ENCODE data around the gene TBXT.
"Not testable (repeated sequence)": the region's sequence is repeated elsewhere in the genome, so short reads cannot be mapped to it uniquely, and the experiment has no call there.

Gene TBXT

DNA sequence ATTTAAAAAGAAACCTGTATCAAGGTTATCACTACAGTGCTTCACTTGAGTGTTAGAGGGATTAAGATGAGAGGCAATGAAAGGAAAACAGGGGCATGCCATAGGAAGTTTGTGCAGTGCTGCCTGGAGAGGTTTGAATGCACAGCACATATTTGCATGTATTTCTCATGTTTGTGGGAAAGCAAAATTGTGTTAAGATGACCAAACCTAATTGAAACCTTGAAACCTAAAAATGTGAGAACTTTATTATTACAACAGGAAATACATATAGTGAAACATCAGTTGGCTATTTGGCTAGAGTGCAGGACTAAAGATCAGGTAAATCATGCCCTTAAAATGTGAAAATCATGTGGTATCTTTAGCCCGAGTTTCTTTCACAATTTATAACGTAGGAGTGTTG lies 8.5 kb upstream of the TBXT start:
- Histone ChIP-seq H3K36me3 (ENCODE audit: control insufficient read depth, insufficient read depth, low read length) (no peaks in the 10 kb centered on the region), H3K27me3 (replicated peaks; ENCODE audit: control insufficient read depth, insufficient read depth, low read length) (no peaks in the 10 kb centered on the region), H3K4me3 (replicated peaks; ENCODE audit: low read depth, low read length) (no peak overlapping the region)
- DNase-seq (ENCODE audit: extremely low read depth, insufficient read length): no peak
- TF ChIP-seq, protein P1, sequence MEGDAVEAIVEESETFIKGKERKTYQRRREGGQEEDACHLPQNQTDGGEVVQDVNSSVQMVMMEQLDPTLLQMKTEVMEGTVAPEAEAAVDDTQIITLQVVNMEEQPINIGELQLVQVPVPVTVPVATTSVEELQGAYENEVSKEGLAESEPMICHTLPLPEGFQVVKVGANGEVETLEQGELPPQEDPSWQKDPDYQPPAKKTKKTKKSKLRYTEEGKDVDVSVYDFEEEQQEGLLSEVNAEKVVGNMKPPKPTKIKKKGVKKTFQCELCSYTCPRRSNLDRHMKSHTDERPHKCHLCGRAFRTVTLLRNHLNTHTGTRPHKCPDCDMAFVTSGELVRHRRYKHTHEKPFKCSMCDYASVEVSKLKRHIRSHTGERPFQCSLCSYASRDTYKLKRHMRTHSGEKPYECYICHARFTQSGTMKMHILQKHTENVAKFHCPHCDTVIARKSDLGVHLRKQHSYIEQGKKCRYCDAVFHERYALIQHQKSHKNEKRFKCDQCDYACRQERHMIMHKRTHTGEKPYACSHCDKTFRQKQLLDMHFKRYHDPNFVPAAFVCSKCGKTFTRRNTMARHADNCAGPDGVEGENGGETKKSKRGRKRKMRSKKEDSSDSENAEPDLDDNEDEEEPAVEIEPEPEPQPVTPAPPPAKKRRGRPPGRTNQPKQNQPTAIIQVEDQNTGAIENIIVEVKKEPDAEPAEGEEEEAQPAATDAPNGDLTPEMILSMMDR (IDR thresholded peaks at IDR 0.05; ENCODE audit: insufficient read depth, low read length, poor library complexity, severe bottlenecking): no peak

DNA sequence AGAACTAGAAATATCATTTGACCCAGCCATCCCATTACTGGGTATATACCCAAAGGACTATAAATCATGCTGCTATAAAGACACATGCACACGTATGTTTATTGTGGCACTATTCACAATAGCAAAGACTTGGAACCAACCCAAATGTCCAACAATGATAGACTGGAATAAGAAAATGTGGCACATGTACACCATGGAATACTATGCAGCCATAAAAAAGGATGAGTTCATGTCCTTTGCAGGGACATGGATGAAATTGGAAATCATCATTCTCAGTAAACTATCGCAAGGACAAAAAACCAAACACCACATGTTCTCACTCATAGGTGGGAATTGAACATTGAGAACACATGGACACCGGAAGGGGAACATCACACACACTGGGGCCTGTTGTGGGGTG lies 7.4 kb upstream of the TBXT start:
- not testable (repeated sequence) for H3K27me3 ChIP-seq (replicated peaks; ENCODE audit: control insufficient read depth, insufficient read depth, low read length)

DNA sequence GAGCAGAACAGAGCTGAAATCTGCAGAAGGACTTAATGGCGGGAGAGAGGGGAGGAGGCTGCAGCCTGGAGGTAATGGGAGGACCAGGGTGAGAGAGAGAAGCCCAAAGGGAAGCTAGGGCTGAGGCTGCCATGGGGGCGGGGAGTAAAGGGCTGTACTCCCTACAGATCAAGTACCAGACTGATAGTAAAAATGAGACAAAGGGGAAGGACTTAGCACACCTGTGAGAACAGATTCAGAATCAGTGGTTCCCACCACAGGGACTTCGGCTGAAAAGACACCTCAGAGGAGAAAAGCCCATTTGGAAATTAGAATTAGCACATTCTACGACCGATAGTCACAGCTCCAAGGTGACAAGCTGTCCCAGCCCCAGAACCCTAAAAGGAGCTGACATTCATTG lies 6.4 kb upstream of the TBXT start:
- DNase-seq (ENCODE audit: extremely low read depth, insufficient read length): no peak
- Histone ChIP-seq H3K4me3 (replicated peaks; ENCODE audit: low read depth, low read length) (no peak overlapping the region; the same call in 1 of the 2 replicates), H3K27me3 (replicated peaks; ENCODE audit: control insufficient read depth, insufficient read depth, low read length) (no peaks in the 10 kb centered on the region), H3K36me3 (ENCODE audit: control insufficient read depth, insufficient read depth, low read length) (no peaks in the 10 kb centered on the region)
- TF ChIP-seq, protein P1 (IDR thresholded peaks at IDR 0.05; ENCODE audit: insufficient read depth, low read length, poor library complexity, severe bottlenecking): no peak

More for the DNA sequence above, 7.4 kb upstream of the TBXT start:
- not testable (repeated sequence) for H3K4me3 ChIP-seq (replicated peaks; ENCODE audit: low read depth, low read length); DNase-seq (ENCODE audit: extremely low read depth, insufficient read length); H3K36me3 ChIP-seq (ENCODE audit: control insufficient read depth, insufficient read depth, low read length)

DNA sequence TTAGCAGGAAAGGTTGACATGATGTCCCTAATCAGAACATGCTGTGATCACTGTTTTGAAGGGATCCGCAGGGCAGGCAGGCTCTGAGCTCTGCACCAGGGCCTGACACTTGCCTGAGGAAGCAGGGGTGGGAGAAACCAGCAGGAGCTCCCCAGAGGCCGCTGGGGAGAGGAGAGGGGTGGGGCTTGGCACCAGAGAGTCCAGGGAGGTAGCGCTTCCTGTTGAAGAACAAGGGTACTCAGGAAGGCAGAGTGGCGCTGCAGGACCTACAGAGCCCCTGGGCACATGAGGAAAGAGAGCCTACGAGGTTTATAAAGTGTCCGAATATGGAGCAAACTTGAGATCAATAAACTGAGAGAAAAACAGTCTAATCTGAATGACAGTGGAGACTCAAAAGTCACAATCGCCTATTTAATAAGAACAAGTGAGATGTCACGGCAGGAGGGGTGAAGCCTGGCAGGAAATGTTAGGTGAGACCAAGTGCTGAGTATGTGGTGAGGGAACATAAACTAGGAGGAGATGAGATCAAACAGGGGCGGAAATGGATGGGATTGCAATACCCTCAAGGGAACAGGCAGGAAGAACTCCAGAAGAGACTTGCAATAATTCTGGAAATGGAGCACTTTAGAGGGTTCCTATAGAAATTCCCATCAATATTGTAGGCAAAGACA lies 5.8 kb upstream of the TBXT start:
- Histone ChIP-seq H3K27me3 (replicated peaks; ENCODE audit: control insufficient read depth, insufficient read depth, low read length) (no peaks in the 10 kb centered on the region), H3K36me3 (ENCODE audit: control insufficient read depth, insufficient read depth, low read length) (no peaks in the 10 kb centered on the region), H3K4me3 (replicated peaks; ENCODE audit: low read depth, low read length) (peak overlapping the region; percentile 33)
- TF ChIP-seq, protein P1 (IDR thresholded peaks at IDR 0.05; ENCODE audit: insufficient read depth, low read length, poor library complexity, severe bottlenecking): no peak
- no peak for DNase-seq (ENCODE audit: extremely low read depth, insufficient read length)

DNA sequence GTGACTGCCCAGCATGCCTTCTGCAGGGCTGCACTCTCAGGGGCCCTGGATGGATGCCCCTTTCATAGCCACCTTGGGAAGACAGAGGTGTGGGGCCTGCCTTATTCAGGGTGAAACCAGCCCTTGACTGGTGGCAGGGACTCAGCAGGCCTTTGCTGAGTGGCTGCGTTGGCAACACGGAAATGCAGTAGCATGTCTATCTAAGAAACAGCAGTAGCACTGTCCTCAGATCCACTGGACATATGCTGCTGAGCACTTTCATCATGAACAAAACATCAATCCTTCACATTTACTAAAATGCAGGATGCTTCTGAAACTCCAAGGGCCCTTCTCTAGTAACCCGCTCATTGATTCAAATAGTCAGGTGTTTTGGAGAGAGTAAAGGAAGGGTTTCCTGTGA lies 4.9 kb upstream of the TBXT start:
- DNase-seq (ENCODE audit: extremely low read depth, insufficient read length): no peak
- Histone ChIP-seq H3K27me3 (replicated peaks; ENCODE audit: control insufficient read depth, insufficient read depth, low read length) (no peaks in the 10 kb centered on the region), H3K36me3 (ENCODE audit: control insufficient read depth, insufficient read depth, low read length) (no peaks in the 10 kb centered on the region), H3K4me3 (replicated peaks; ENCODE audit: low read depth, low read length) (no peak overlapping the region)
- TF ChIP-seq, protein P1 (IDR thresholded peaks at IDR 0.05; ENCODE audit: insufficient read depth, low read length, poor library complexity, severe bottlenecking): no peak

DNA sequence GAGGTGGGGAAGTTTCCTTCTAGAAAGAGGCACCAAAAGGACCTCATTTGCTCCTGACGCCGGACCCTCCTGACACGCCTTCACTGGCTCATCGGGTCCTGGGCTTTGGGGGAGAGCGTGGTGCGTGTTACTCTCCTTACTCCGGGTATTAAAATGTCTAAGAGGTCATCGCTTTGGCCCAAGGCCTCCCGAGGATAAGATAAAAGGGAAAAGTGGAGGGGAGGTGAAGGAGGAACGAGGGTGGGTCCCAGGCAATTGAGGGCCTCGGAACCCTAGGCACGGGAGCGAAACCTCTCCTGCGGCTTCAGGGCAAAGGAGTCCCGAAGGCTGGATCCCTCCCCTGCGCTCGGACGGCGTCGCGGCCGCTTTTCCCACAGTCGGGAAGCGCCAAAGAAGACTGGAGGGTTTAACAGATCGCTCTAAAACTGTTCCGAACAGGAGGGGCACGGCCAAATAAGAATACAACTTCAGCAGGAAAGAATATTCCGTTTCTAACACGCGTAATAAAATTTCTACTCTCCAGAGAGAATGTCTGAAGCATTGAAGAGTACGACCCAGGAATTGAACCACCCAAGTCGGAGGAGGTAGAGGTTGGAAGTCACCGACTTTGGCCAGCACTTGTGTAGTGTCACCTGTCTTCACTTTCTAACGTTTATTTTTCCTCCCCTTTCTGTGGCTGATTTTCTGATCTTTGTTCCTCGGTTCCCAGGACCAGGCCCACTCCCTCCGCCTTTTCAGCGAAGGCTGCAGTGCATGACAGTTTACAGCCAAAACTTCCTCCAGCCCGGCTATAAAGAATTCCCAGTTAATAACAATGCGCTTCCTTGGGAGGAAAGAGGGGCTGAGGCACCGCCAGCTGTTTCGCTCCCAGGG lies 2.1 kb upstream of the TBXT start:
- no peaks in the 10 kb centered on the region for H3K36me3 ChIP-seq (ENCODE audit: control insufficient read depth, insufficient read depth, low read length)
- peak overlapping the region; percentile 66 for H3K4me3 ChIP-seq (replicated peaks; ENCODE audit: low read depth, low read length)
- TF ChIP-seq, protein P1 (IDR thresholded peaks at IDR 0.05; ENCODE audit: insufficient read depth, low read length, poor library complexity, severe bottlenecking): no peak
- no peaks in the 10 kb centered on the region for H3K27me3 ChIP-seq (replicated peaks; ENCODE audit: control insufficient read depth, insufficient read depth, low read length)
- DNase-seq (ENCODE audit: extremely low read depth, insufficient read length): no peak

Measured in GM06990 (cell line).